GM21786 (cell line): ENCODE data around the gene ERBB2.
"Not testable (repeated sequence)": the region's sequence is repeated elsewhere in the genome, so short reads cannot be mapped to it uniquely, and the experiment has no call there.

Experiments
- ATAC-seq: cut with Tn5 transposase; IDR thresholded peaks from one replicate; pipeline ENCODE4 v1.9.1; 2021; ENCODE audit not compliant: unreplicated experiment

The ERBB2 gene

DNA sequence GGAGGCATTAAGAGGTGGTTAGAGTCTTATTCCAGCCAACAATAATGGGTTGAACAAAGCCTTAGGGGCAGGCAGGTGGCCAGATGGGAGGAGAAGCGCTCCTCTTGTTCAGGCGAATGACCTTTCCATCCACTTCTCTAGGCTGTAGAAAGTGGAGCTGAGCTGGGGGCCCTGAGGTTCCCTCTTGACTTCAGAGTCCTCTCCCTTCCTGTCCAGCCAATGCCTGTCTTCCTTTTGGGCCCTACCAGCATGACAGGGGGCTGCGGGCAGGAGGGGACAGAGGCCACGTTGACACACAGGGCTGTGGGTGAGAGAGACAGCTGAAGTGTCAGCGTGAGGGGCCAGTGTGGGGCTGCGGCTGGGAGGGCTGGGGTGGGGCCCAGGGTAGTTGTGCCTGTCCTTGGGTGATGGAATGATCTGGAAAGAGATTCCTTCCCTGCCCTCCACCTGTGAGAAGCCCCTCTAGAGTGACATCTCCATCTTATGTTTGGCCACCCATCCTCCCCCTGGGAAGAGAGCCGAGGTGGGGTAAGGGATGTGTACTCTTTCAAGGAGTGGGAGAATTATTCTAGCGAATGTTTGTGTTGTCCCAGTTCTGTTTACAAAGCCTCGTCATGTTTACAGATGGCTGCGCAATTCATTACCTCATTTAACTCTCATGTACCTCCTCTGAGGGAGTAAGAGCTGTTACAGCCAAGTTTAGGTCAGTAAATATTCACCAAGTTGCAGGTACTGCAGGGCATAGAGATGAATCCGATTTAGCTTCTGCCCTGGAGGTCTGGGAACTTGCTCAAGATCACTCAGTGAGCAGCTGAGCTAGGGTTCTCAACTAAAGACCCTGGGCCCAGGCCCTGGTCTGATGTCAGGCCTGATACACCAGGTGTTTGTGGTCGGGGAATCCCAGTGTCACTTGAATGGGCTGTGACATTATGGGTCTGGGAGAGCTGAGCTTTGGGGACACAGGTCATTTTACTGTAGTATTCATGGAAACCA is 3.3 kb downstream of the ERBB2 start:
- ATAC-seq = no peak

DNA sequence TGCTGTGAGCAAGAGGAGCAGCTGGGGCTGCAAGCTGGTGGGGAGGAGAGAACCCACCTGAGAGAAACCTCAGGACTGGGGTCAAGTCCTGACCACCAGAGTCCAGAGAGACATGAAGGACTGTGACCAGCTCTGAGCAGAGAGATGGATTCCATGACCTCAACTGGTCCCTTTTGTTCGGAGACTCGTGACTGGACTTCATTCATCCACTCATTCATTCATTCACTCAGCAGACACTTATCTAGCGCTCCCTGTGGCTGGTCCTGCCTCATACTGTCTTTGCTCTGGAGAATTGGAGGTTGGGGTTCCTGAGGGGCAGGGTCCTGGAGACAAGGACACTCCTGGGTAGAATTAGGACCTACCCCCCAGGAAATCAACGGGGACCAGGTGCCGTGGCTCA is 4.0 kb downstream of the ERBB2 start:
- no peak for ATAC-seq

DNA sequence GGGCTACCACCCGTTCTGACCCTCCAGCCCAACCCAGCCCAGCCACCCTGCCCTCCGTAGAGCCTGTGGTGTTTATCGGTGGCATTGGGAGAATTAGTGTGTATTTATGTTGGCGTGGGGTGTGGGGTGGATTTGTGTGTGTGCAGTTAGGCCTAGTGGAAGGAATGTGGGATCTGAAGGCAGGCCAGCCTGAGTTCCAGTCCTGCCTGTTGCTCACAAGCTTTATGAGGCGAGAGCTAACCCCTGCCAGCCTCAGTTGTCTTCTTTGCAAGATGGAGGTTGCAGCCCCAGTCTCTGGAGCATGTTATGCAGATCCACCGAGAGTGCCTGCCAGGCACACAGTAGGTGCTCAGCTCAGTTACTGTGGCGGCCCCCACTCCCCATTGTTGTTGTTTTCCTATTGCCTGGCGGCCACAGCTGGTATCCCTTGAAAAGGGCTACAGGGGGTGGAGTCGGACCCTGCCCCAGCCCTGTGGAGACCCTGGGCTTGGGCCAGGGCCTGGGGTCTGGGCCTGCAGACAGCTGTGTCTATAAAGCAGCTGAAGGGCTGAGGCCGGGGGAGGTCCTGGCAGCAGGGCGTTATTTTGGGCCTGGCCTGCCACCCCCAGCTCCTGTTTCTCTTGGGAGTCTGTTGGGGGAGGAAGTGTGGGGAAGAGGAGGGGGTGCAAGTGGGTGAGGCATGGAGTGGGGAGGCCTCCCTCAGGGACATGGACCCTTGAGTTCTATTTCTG is 5.1 kb downstream of the ERBB2 start:
- ATAC-seq = no peak

- no peak for ATAC-seq
Measured at GRCh38 chr17:39705786-39706348, 6.0 kb downstream of the ERBB2 start.

GRCh38 chr17:39706383-39706782 is 6.5 kb downstream of the ERBB2 start:
- ATAC-seq = no peak

- no peak for ATAC-seq
Measured at GRCh38 chr17:39706921-39707337, 7.1 kb downstream of the ERBB2 start.

GRCh38 chr17:39709319-39709997 is 9.6 kb downstream of the ERBB2 start:
- ATAC-seq = no peak

GRCh38 chr17:39709998-39710964 is 10.4 kb downstream of the ERBB2 start:
- no peak for ATAC-seq

DNA sequence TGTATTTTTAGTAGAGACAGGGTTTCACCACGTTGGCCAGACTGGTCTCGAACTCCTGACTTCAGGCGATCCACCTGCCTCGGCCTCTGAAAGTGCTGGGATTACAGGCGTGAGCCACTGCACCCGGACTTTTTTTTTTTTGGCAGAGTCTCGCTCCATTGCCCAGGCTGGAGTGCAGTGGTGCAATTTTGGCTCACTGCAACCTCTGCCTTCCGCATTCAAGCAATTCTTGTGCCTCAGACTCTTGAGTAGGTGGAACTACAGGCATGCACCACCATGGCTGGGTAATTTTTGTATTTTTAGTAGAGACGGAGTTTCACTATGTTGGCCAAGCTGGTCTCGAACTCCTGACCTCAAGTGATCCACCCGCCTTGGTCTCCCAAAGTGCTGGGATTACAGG is 11.2 kb downstream of the ERBB2 start:
- not testable (repeated sequence) for ATAC-seq

- no peak for ATAC-seq
Measured at GRCh38 chr17:39711851-39712250, 12.0 kb downstream of the ERBB2 start.

GRCh38 chr17:39714234-39714633 is 14.4 kb downstream of the ERBB2 start:
- ATAC-seq = no peak

DNA sequence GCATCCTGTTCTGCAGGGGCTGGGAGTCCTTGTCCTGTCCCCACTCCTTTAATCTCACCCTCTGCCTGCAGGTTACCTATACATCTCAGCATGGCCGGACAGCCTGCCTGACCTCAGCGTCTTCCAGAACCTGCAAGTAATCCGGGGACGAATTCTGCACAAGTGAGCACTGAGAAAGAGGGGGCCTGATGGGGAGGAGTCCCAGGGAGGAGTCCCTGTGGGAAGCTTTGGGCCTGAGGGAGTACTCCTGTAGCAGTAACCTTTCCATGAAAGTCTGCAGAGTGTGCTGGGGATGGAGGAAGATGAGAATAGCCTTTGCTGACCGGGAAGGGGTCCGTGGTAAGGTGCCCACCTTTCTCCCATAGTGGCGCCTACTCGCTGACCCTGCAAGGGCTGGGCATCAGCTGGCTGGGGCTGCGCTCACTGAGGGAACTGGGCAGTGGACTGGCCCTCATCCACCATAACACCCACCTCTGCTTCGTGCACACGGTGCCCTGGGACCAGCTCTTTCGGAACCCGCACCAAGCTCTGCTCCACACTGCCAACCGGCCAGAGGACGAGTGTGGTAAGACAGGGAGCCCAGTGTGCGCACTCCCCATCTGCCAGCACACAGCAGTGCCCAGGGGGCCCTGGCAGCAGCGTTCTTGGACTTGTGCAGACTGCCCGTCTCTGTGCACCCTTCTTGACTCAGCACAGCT is 15.7 kb downstream of the ERBB2 start:
- no peak for ATAC-seq

DNA sequence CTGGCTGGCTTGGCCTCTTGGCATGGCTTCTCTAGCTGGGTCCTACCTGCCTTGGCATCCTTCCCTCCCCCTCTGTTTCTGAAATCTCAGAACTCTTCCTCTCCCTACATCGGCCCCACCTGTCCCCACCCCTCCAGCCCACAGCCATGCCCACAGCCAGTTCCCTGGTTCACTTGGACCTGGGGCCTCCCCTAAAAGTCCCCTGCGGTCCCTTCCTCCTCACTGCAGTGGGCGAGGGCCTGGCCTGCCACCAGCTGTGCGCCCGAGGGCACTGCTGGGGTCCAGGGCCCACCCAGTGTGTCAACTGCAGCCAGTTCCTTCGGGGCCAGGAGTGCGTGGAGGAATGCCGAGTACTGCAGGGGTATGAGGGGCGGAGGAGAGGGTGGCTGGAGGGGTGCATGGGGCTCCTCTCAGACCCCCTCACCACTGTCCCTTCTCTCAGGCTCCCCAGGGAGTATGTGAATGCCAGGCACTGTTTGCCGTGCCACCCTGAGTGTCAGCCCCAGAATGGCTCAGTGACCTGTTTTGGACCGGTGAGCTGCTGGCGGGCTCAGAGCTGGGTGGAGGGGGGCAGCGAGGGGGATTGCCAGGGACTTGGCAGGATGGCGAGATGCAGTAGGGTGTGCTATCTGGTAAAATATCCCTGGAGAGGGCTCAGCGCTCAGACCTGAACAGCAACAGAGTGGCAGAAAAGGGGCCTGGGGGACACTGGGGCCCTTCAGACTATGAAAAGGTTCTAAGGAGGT is 16.4 kb downstream of the ERBB2 start:
- no peak for ATAC-seq

DNA sequence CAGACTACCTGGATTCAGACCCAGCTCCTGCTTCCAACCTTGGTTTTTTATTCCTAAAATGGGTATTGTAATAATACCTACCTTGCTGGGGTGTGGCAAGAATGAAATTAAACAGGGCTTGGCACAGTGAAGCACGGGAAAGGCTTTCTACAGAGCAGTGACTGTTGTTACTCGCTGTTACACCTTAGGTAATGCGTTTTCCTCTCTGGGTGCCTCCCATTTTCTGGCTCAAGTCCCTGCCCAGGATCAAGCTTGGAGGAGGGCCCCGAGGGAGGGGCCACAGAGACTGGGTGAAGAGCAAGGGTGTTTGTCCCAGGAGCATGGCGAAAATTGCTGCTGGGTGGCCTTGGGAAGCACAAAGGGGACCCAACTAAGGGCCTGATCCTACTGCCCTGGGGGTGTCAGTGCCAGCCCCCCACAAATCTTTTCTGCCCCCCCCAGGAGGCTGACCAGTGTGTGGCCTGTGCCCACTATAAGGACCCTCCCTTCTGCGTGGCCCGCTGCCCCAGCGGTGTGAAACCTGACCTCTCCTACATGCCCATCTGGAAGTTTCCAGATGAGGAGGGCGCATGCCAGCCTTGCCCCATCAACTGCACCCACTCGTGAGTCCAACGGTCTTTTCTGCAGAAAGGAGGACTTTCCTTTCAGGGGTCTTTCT is 17.1 kb downstream of the ERBB2 start:
- no peak for ATAC-seq

GRCh38 chr17:39717660-39718059 is 17.8 kb downstream of the ERBB2 start:
- no peak for ATAC-seq

DNA sequence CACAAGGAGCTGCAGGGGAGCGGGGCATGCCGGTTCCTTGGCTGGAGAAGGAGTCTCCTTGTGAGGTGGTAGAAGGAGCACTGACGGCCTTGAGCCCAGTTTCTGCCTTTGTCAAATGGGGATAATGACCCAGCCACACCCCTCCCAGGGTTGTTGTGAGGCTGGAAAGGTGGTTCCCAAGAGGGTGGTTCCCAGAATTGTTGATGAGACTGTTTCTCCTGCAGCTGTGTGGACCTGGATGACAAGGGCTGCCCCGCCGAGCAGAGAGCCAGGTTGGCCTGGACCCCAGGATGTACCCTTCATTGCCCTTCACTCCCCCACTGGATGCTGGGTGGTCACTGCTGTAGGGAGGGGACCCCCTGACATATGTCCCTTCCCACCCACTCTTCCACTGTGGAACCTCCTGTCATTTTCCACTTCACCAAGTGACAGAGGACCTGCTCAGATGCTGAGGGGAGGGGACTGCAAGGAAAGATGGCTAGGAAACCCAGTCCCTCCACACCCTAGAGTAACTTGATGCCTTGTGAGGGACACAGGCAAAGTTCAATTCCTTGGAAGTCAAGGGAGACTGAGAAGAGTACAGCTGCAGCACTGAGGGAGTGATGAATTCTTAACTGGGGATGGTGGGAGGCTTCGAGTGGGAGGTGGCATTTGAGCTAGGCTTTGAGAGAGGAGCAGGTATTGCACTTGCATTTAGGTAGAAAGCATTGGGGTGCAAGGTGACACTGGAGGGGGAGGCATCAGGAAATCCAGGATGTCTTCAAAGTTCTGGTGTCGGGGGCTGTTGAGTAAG is 19.9 kb downstream of the ERBB2 start:
- no peak for ATAC-seq

DNA sequence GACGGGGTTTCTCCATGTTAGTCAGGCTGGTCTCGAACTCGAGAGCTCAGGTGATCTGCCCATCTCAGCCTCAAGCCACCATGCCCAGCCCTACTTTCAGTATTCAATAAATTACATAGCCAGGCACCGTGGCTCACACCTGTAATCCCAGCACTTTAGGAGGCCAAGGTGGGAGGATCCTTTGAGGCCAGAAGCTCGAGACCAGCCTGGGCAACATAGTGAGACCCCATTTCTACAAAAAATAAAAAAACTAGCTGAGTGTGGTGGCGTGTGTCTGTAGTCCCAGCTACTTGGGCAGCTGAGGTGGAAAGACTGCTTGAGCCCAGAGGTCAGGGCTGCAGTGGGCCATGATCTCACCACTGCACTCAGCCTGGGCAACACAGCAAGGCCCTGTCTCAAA is 22.2 kb downstream of the ERBB2 start:
- ATAC-seq = no peak
